SJCRH30 (cell line): ENCODE data around the gene CLDN25. TPM values are rescaled to one million over a fixed set of nuclear protein-coding genes. Genes with fewer than 3 reads are reported as not detected.

Experiments used
- total RNA-seq: library from RNA; depleted of rRNA; stranded (reverse); fragments of >200 nt; shearing (Covaris generic); gene quantifications from 2 replicates; pipeline ENCODE4 v1.2.3, GENCODE V29; 2014; rRNA removed

Gene CLDN25
- total RNA-seq, 1 experiment from 2014 or later = not detected

Other genes with a start within 250 kb of the CLDN25 start
- gene TMPRSS5, start 73.5 kb upstream of the CLDN25 start, total RNA-seq = 0.42 and 0.56 TPM in 2 replicates
- gene ZW10, start 6.1 kb upstream of the CLDN25 start, total RNA-seq = 28.2 and 28.3 TPM in 2 replicates
- 43.2 and 49.9 TPM in 2 replicates for gene USP28, start 95.8 kb downstream of the CLDN25 start, total RNA-seq
- not detected in 2 replicates for gene HTR3B, start 125.0 kb downstream of the CLDN25 start, total RNA-seq
- gene HTR3A, start 195.3 kb downstream of the CLDN25 start, total RNA-seq = not detected in 2 replicates